GM21360 (cell line): Measurements from ENCODE around the gene TRIO.

Experiments
- ATAC-seq: cut with Tn5 transposase; IDR thresholded peaks from one replicate; pipeline ENCODE4 v1.9.1; 2021; ENCODE audit warnings: mild to moderate bottlenecking, moderate library complexity; ENCODE audit not compliant: unreplicated experiment

TRIO gene

DNA sequence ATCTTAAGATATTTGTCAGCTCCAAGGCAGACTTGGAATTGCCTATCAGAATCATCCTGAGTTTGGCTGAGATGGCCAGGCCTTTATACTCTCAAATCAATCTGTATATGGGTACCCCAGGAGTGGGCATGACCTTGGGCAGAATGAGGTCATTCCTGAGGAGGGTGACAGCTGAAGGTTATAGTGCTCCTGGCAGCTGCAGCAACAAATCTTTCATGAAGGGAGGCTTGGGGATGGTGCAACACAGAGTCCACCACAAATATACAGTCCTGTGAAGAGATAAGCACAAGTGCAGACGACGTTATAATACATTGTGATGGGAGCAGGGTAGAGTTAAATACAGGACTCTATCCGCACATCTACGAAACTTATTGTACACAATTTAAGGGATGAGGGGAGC is 21.1 kb upstream of the TRIO start:
- ATAC-seq, result no peak

GRCh38 chr5:14123551-14123950 is 19.6 kb upstream of the TRIO start:
- ATAC-seq, result no peak

GRCh38 chr5:14123974-14124482 is 19.1 kb upstream of the TRIO start:
- ATAC-seq, result no peak

- no peak for ATAC-seq
Observed at GRCh38 chr5:14125262-14125661, 17.9 kb upstream of the TRIO start.

DNA sequence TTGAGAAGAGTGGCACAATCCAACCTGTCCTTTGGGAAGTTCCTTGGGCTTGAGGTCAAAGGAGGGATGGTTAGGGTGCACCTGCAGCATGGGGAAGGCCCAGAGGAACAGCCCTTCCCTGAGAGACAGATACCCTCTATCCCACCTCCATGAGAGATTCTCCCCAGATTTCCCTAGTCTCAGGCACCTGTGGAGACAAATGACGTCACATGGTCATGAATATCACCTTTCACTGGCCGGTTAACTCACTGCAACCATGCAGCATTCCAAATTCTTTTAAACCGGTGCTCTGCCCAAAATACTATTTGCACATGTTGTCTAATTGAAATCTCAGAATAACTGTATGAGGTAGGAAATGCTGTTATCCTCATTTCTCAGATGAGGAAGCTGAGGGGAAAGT is 15.6 kb upstream of the TRIO start:
- no peak for ATAC-seq

DNA sequence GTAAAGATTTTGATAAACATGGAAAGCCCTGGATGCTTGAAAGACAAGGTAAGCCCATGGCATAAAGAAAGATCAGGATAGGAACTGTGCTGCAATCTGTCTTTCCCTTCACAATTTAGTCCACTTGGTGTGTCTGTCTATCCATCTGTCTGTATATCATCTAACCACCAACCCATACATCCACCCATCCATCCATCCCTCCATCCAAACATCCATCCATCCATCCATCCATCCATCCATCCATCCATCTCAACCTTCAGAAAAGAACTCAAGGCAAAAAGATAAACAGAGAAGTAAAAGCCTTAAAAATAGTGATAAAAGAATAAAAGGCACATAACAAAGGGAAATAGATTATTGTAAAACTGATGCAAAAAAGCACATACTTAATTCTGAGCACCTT is 15.1 kb upstream of the TRIO start:
- ATAC-seq, result no peak

- ATAC-seq, result no peak
Observed at GRCh38 chr5:14129123-14129522, 14.0 kb upstream of the TRIO start.

DNA sequence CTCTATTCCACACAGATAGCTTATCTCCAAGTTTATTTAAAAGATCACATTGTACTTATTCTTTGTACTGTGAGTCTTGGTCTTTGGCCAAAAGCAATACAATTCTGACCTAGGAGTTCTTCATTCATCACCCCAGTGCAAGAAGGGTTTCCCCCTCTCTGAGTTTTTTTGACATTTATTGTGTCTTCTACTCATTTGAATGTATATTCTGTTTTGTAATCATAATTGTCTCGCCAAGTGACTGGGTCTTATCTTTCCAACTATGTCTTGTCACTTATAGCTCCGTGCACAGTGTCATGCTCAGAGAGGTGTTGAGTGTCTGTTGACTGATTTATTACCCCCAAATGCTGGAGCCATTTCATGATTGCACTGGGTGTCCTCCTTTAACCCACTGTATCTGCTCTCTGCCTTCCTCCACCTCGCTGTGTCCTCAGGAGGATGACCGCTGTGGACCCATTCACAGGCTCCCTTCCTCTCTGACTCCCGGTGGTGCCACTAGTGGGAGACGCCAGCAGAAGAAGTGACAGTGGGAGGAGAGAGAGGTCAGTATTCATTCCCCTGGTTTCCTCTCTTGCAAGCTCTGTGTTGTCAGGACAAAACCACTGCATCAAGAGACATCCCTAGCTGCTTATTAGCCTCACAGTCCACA is 11.2 kb upstream of the TRIO start:
- no peak for ATAC-seq

DNA sequence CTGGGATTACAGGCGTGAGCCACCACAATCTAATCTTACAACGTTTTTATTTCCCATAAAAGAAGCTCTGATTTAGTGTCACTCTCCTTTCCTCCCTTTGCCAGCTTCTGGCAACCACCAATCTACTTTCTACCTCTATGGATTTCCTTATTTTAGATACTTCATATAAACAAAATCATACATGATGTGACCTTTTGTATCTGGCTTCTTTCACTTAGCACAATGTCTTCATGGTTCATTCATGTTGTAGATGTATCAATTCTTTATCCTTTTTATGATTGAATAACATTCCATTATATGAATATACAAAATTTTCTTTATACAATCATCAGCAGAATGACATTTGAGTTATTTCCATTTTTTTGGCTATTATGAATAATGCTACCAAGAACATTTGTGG is 9.7 kb upstream of the TRIO start:
- ATAC-seq, result no peak

GRCh38 chr5:14134083-14134482 is 9.1 kb upstream of the TRIO start:
- ATAC-seq, result no peak

- ATAC-seq, result no peak
Observed at GRCh38 chr5:14134771-14135170, 8.4 kb upstream of the TRIO start.

DNA sequence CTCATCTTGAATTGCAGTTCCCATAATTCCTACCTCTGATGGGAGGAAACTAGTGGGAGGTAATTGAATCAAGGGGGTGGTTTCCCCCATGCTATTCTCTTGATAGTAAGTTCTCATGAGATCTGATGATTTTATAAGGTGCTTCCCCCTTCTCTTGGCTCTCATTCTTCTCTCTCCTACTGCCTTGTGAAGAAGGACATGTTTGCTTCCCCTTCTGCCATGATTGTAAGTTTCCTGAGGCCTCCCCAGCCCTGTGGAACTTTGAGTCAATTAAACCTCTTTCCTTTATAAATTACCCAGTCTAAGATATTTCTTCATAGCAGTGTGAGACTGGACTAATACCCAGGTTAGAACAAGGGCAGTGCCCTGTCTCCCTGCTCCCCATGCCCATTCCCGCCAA is 7.5 kb upstream of the TRIO start:
- ATAC-seq, result no peak

- ATAC-seq, result no peak
Observed at GRCh38 chr5:14136228-14136627, 6.9 kb upstream of the TRIO start.

- no peak for ATAC-seq
Observed at GRCh38 chr5:14138608-14139540, 4.3 kb upstream of the TRIO start.

GRCh38 chr5:14141764-14142163 is 1.4 kb upstream of the TRIO start:
- no peak for ATAC-seq

DNA sequence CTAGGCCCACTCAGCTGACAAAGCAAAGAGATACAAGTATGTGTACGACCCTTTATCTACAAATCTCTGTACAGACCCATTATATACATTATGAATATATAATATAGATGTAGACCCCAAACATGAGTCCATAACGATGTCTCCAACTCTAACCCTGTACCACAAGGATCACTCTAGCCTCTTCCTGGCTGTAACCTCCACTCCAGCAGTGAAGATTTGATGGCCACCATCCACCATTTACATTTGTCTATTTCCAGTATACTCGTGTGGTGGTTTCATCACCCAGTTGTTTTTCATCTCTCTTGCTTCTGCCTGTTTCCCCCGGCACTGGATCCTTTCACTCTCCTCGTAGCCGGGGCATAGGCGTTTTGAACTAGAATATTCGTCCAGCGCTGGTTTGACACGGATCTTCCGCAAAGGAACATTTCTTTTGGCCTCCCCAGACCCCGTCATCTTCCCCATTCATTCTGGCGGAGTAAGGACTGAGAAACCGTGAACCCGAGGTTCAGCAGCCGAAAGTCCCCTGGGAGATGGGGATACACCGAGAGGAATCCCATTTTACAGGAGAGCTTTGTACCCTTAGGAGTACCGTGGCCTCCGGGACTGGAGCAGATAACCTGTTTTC is 828 bp upstream of the TRIO start:
- peak; percentile 3 for ATAC-seq

DNA sequence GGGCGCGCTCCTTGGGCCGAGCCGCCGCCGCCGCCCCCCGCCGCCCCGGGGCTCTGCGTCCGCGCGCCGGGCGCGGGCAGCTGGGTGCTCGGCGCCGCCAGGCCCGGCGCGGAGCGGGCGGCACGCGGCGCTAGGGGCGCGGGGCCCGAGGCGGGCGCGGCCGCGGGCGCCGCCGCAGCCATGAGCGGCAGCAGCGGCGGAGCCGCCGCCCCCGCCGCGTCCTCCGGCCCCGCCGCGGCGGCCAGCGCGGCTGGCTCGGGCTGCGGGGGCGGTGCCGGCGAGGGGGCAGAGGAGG is 351 bp downstream of the TRIO start:
- peak; percentile 3 for ATAC-seq

GRCh38 chr5:14143841-14144585 is 871 bp downstream of the TRIO start:
- peak; percentile 5 for ATAC-seq

GRCh38 chr5:14144586-14145434 is 1.7 kb downstream of the TRIO start:
- ATAC-seq, result peak; percentile 54
